ENCODE results near the gene ALDH1L2. TPM values are rescaled to one million over a fixed set of nuclear protein-coding genes. Genes with fewer than 3 reads are reported as not detected.
A peak's percentile ranks its signal among the peaks of the same experiment; 100 is the strongest.

ALDH1L2 gene
- total RNA-seq, 1 donor from 2014 or later, result 2.7 TPM

GRCh38 chr12:105083031-105083430, 1.2 kb downstream of the ALDH1L2 start:
- Mint-ChIP-seq H3K27ac (no peak overlapping the region), H3K9me3 (peaks cover 9% of the 10 kb centered on the region), H3K4me3 (peak overlapping the region; percentile 3), H3K27me3 (peaks cover 34% of the 10 kb centered on the region), H3K36me3 (peaks cover 3% of the 10 kb centered on the region), H3K4me1 (ENCODE audit: unreplicated experiment) (peaks cover 7% of the 10 kb centered on the region)
- TF ChIP-seq, protein P1, sequence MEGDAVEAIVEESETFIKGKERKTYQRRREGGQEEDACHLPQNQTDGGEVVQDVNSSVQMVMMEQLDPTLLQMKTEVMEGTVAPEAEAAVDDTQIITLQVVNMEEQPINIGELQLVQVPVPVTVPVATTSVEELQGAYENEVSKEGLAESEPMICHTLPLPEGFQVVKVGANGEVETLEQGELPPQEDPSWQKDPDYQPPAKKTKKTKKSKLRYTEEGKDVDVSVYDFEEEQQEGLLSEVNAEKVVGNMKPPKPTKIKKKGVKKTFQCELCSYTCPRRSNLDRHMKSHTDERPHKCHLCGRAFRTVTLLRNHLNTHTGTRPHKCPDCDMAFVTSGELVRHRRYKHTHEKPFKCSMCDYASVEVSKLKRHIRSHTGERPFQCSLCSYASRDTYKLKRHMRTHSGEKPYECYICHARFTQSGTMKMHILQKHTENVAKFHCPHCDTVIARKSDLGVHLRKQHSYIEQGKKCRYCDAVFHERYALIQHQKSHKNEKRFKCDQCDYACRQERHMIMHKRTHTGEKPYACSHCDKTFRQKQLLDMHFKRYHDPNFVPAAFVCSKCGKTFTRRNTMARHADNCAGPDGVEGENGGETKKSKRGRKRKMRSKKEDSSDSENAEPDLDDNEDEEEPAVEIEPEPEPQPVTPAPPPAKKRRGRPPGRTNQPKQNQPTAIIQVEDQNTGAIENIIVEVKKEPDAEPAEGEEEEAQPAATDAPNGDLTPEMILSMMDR (conservative IDR thresholded peaks at IDR 0.05), result no peak
- no peak for DNase-seq (ENCODE audit: extremely low spot score, unreplicated experiment)

- TF ChIP-seq, protein P1 (conservative IDR thresholded peaks at IDR 0.05), result no peak
- no peaks in the 10 kb centered on the region for H3K9me3 Mint-ChIP-seq
- no peaks in the 10 kb centered on the region for H3K36me3 Mint-ChIP-seq
- H3K4me3 Mint-ChIP-seq, result no peak overlapping the region
- no peak for DNase-seq (ENCODE audit: extremely low spot score, unreplicated experiment)
- H3K4me1 Mint-ChIP-seq (ENCODE audit: unreplicated experiment), result peaks cover 6% of the 10 kb centered on the region
- H3K27ac Mint-ChIP-seq, result no peak overlapping the region
- H3K27me3 Mint-ChIP-seq, result peaks cover 30% of the 10 kb centered on the region
These were observed 5.3 kb downstream of the ALDH1L2 start for GRCh38 chr12:105078712-105079570.

DNA sequence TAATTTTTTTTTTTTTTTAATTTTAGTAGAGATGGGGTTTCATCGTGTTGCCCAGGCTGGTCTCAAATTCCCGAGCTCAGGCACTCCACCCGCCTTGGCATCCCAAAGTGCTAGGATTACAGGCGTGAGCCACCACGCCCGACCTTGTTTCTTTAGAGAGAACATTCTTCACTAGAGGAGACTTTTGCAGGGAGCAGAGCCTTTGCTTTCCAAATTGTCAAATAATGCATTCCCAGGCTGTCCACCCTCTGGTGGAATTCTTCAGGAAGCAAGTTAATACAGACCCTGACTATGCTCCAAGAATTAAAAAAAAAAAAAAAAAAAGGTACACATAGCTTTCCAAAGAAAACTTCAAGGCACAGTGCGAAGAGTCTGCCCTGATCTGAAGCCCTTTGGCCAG, 6.8 kb downstream of the ALDH1L2 start:
- Mint-ChIP-seq H3K4me1 (ENCODE audit: unreplicated experiment) (no peaks in the 10 kb centered on the region), H3K36me3 (no peaks in the 10 kb centered on the region), H3K27me3 (peaks cover 16% of the 10 kb centered on the region), H3K9me3 (no peaks in the 10 kb centered on the region), H3K4me3 (no peak overlapping the region), H3K27ac (no peak overlapping the region)
- no peak for DNase-seq (ENCODE audit: extremely low spot score, unreplicated experiment)
- TF ChIP-seq, protein P1 (conservative IDR thresholded peaks at IDR 0.05), result no peak

DNA sequence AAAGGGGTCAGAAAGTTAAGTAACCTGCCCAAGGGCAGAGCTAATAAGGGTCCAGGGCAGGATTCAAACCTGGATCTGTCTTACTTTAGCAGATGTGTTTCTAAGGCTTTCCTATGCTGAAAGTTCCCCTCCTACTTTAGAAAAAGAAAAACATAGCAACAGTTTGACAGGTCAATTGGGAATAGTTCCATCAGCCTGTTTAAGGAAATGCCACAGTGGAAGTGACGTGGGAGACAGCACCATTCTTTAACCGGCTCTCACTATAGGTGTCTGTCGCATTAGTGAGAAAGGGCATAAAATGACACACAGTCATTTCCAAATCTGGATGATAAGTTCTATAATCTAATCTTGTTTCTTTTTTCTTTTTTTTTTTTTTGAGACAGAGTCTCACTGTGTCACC, 7.3 kb downstream of the ALDH1L2 start:
- Mint-ChIP-seq H3K36me3 (no peaks in the 10 kb centered on the region), H3K27me3 (peaks cover 11% of the 10 kb centered on the region), H3K9me3 (no peaks in the 10 kb centered on the region), H3K4me1 (ENCODE audit: unreplicated experiment) (no peaks in the 10 kb centered on the region), H3K27ac (no peak overlapping the region), H3K4me3 (no peak overlapping the region)
- TF ChIP-seq, protein P1 (conservative IDR thresholded peaks at IDR 0.05), result no peak
- DNase-seq (ENCODE audit: extremely low spot score, unreplicated experiment), result no peak

GRCh38 chr12:105076098-105076497, 8.2 kb downstream of the ALDH1L2 start:
- no peaks in the 10 kb centered on the region for H3K36me3 Mint-ChIP-seq
- no peaks in the 10 kb centered on the region for H3K9me3 Mint-ChIP-seq
- DNase-seq (ENCODE audit: extremely low spot score, unreplicated experiment), result no peak
- H3K4me3 Mint-ChIP-seq, result no peak overlapping the region
- H3K4me1 Mint-ChIP-seq (ENCODE audit: unreplicated experiment), result no peaks in the 10 kb centered on the region
- H3K27ac Mint-ChIP-seq, result no peak overlapping the region
- peaks cover 8% of the 10 kb centered on the region for H3K27me3 Mint-ChIP-seq
- TF ChIP-seq, protein P1 (conservative IDR thresholded peaks at IDR 0.05), result no peak

Data from type B pancreatic cell (in vitro differentiated cells).